IMR-90 (cell line): ENCODE measurements around the gene EXOC4. TPM values are rescaled to one million over a fixed set of nuclear protein-coding genes. Genes with fewer than 3 reads are reported as not detected.
A peak's percentile ranks its signal among the peaks of the same experiment; 100 is the strongest.

Experiments used
- ATAC-seq: fragments of 200-7000 bp; cut with Tn5 transposase; 2 replicates; pipeline ENCODE4 v1.9.1; 2020; ENCODE audit warnings: low read depth, mild to moderate bottlenecking, moderate library complexity
- BruUV-seq: library from RNA; stranded (reverse); fragments of 400-500 nt; replicated peaks from 2 replicates; lab custom pipeline; 2021; lab: Mats Ljungman, UMichigan
- CTCF ChIA-PET: fragments of 300-600 bp; formaldehyde crosslinking; extraction: SDS; loops from one replicate; lab custom pipeline; 2021; ENCODE audit warnings: antibody characterized with exemption; lab: Yijun Ruan, JAX
- POLR2A ChIA-PET: fragments of 300-600 bp; sonication (Branson Sonifier 250); formaldehyde crosslinking; loops from one replicate; lab custom pipeline; 2022; ENCODE audit warnings: antibody characterized with exemption; ENCODE audit not compliant: unreplicated experiment; lab: Charles Lee
- DNase-seq: peaks from one replicate; pipeline ENCODE4 v3.0.0; 2013
- H2AFZ ChIP-seq: replicated peaks from 2 replicates; pipeline ENCODE3; 2013; ENCODE audit warnings: low read length, mild to moderate bottlenecking; ENCODE audit not compliant: poor library complexity
- H2AK5ac ChIP-seq: 2 replicates; pipeline ENCODE4 v1.6.1; 2013; ENCODE audit warnings: low read depth, low read length, inconsistent platforms
- H2AK9ac ChIP-seq: replicated peaks from 2 replicates; pipeline ENCODE3; 2013; ENCODE audit warnings: mild to moderate bottlenecking, low read depth, low read length, moderate library complexity; ENCODE audit not compliant: poor library complexity
- H2BK120ac ChIP-seq: 2 replicates; pipeline ENCODE4 v1.6.1; 2013; ENCODE audit warnings: low read depth, low read length, inconsistent platforms
- H2BK15ac ChIP-seq: 3 replicates; pipeline ENCODE4 v1.6.1; 2013; ENCODE audit warnings: low read depth, low read length, inconsistent platforms
- H2BK20ac ChIP-seq: 2 replicates; pipeline ENCODE4 v1.6.1; 2013; ENCODE audit warnings: low read depth, mild to moderate bottlenecking, inconsistent platforms, low read length, moderate library complexity
- H2BK5ac ChIP-seq: 2 replicates; pipeline ENCODE4 v1.6.1; 2013; ENCODE audit warnings: mild to moderate bottlenecking, low read depth, low read length, inconsistent platforms; ENCODE audit not compliant: poor library complexity, severe bottlenecking
- H3K14ac ChIP-seq: replicated peaks from 2 replicates; pipeline ENCODE4 v1.6.1; 2013; ENCODE audit warnings: low read depth, low read length, inconsistent platforms
- H3K18ac ChIP-seq: 2 replicates; pipeline ENCODE4 v1.6.1; 2013; ENCODE audit warnings: low read depth, low read length, control low read depth
- H3K23ac ChIP-seq: 2 replicates; pipeline ENCODE4 v1.6.1; 2013; ENCODE audit warnings: low read depth, low read length, inconsistent platforms
- H3K27ac ChIP-seq: 2 replicates; pipeline ENCODE4 v1.5.1; 2013; ENCODE audit warnings: mild to moderate bottlenecking, control low read depth, low read length; ENCODE audit not compliant: insufficient read depth
- H3K27me3 ChIP-seq: 2 replicates; pipeline ENCODE4 v1.6.1; 2013; ENCODE audit warnings: low read length; ENCODE audit not compliant: control insufficient read depth, insufficient read depth
- H3K36me3 ChIP-seq: 2 replicates; pipeline ENCODE4 v1.6.1; 2013; ENCODE audit warnings: low read length, mixed read lengths; ENCODE audit not compliant: control insufficient read depth, insufficient read depth
- H3K4ac ChIP-seq: 2 replicates; pipeline ENCODE4 v1.6.1; 2013; ENCODE audit warnings: low read depth, low read length, inconsistent platforms
- H3K4me1 ChIP-seq: 2 replicates; pipeline ENCODE4 v1.6.1; 2013; ENCODE audit warnings: low read length, mixed read lengths; ENCODE audit not compliant: control insufficient read depth, insufficient read depth
- H3K4me2 ChIP-seq: 2 replicates; pipeline ENCODE4 v1.6.1; 2013; ENCODE audit warnings: low read depth, mild to moderate bottlenecking, control low read depth, low read length, moderate library complexity
- H3K4me3 ChIP-seq: 2 replicates; pipeline ENCODE4 v1.5.1; 2013; ENCODE audit warnings: low read depth, mild to moderate bottlenecking, control low read depth, low read length, moderate library complexity; ENCODE audit not compliant: insufficient read depth
- H3K56ac ChIP-seq: 2 replicates; pipeline ENCODE4 v1.6.1; 2013; ENCODE audit warnings: low read length, inconsistent platforms; ENCODE audit not compliant: insufficient read depth; ENCODE audit errors: extremely low read depth
- H3K79me1 ChIP-seq, 2 experiments: 2 replicates each; pipeline ENCODE4 v1.6.1; 2013; ENCODE audit warnings: low read length in 2 of 2, inconsistent platforms in 1 of 2, low read depth in 1 of 2
- H3K9ac ChIP-seq: 2 replicates; pipeline ENCODE4 v1.6.1; 2013; ENCODE audit warnings: low read depth, low read length, control low read depth
- H3K9me1 ChIP-seq: 2 replicates; pipeline ENCODE4 v1.6.1; 2013; ENCODE audit warnings: low read length, inconsistent platforms; ENCODE audit not compliant: insufficient read depth
- H3K9me3 ChIP-seq: 2 replicates; pipeline ENCODE4 v1.6.1; 2013; ENCODE audit warnings: low read length; ENCODE audit not compliant: control insufficient read depth, insufficient read depth
- H4K20me1 ChIP-seq: 2 replicates; pipeline ENCODE4 v1.6.1; 2013; ENCODE audit warnings: low read length, inconsistent platforms; ENCODE audit not compliant: insufficient read depth
- H4K5ac ChIP-seq: 2 replicates; pipeline ENCODE4 v1.6.1; 2013; ENCODE audit warnings: mild to moderate bottlenecking, low read depth, low read length, control low read depth
- H4K8ac ChIP-seq, 2 experiments: 2 replicates each; pipeline ENCODE4 v1.6.1; 2013; ENCODE audit warnings: low read depth in 2 of 2, low read length in 2 of 2, control low read depth in 1 of 2, inconsistent platforms in 1 of 2
- H4K91ac ChIP-seq: 2 replicates; pipeline ENCODE4 v1.6.1; 2013; ENCODE audit warnings: low read depth, low read length, inconsistent platforms; ENCODE audit not compliant: insufficient read depth
- CTCF ChIP-seq: conservative IDR thresholded peaks from 2 replicates; pipeline ENCODE4 v1.5.1; 2012; ENCODE audit warnings: mild to moderate bottlenecking, low read depth, low read length, improper control_type of control experiment
- ELK1 ChIP-seq: fragments of 150-350 bp; IDR thresholded peaks from 2 replicates; pipeline ENCODE4 v1.6.1; 2016; ENCODE audit warnings: low read depth, mild to moderate bottlenecking, low read length, moderate library complexity, borderline replicate concordance
- MAZ ChIP-seq: IDR thresholded peaks from 2 replicates; pipeline ENCODE4 v1.6.1; 2012; ENCODE audit warnings: low read depth, mild to moderate bottlenecking, low read length, improper control_type of control experiment, moderate library complexity, borderline replicate concordance
- MXI1 ChIP-seq: IDR thresholded peaks from 2 replicates; pipeline ENCODE4 v1.6.1; 2012; ENCODE audit warnings: low read depth, mild to moderate bottlenecking, low read length, moderate library complexity, borderline replicate concordance
- POLR2A ChIP-seq: IDR thresholded peaks from 2 replicates; pipeline ENCODE4 v1.6.1; 2012; ENCODE audit warnings: mild to moderate bottlenecking, low read depth, low read length
- RFX5 ChIP-seq: IDR thresholded peaks from 2 replicates; pipeline ENCODE4 v1.8.0; 2012; ENCODE audit warnings: low read depth, mild to moderate bottlenecking, low read length, moderate library complexity
- SMC3 ChIP-seq: fragments of 150-350 bp; IDR thresholded peaks from 2 replicates; pipeline ENCODE4 v1.6.1; 2016; ENCODE audit warnings: low read depth, mild to moderate bottlenecking, antibody characterized with exemption, low read length, moderate library complexity
- USF2 ChIP-seq: fragments of 150-350 bp; IDR thresholded peaks from 2 replicates; pipeline ENCODE4 v1.6.1; 2017; ENCODE audit warnings: mild to moderate bottlenecking, antibody characterized with exemption, low read length, low read depth
- WGBS, 2 experiments: methylation state at CpG; one replicate each; pipeline versions ENCODE4 v1.1.5 to v1.1.7; 2013; ENCODE audit warnings: missing lambda C conversion rate in 2 of 2; ENCODE audit not compliant: insufficient read length in 1 of 2; ENCODE audit errors: extremely low coverage in 2 of 2; 5-methylcytosine and 5-hydroxymethylcytosine counted together
- dilution Hi-C: fragments of 300-500 bp; cut with HindIII; formaldehyde crosslinking; loops from one replicate; pipeline ENCODE4 v1.14.3; 2018; ENCODE audit warnings: low sequenced_read_pairs; ENCODE audit not compliant: unreplicated experiment
- in situ Hi-C: fragments of 300-500 bp; cut with MboI; formaldehyde crosslinking; loops from 3 replicates; pipeline ENCODE4 v1.14.3; 2019; ENCODE audit warnings: low sequenced_read_pairs, inconsistent platforms, mixed read lengths
- intact Hi-C: fragments of 100-400 bp; cut with micrococcal nuclease; formaldehyde crosslinking; loops from 2 replicates; pipeline ENCODE4 v1.10.0; 2022
- polyA plus RNA-seq, 3 experiments: library from polyadenylated mRNA; depleted of rRNA; stranded (reverse); fragments of >200 nt; gene quantifications; 2 replicates each; pipeline ENCODE4 v1.2.3, GENCODE V29; 2012; ENCODE audit warnings: low replicate concordance in 1 of 3
- total RNA-seq: library from RNA; depleted of rRNA; stranded (reverse); fragments of >200 nt; gene quantifications from 2 replicates; pipeline ENCODE4 v1.2.3, GENCODE V29; 2012

The EXOC4 gene
- total and polyA plus RNA-seq, 2 of the 4 experiments (the other 2 are of a cell fraction), result 25.4 to 94.6 TPM

GRCh38 chr7:133273227-133273626 is 20.3 kb downstream of the EXOC4 start:
- no peak overlapping the region for H3K18ac ChIP-seq
- H3K4me1 ChIP-seq, result peaks cover 3% of the 10 kb centered on the region
- no CpG with 5 or more reads among the region's 3 CpGs for WGBS, 2 experiments
- H4K20me1 ChIP-seq, result no peaks in the 10 kb centered on the region; the same call in 1 of the 2 replicates
- DNase-seq, result no peak
- no peak overlapping the region for H2AK9ac ChIP-seq
- H2AK5ac ChIP-seq, result no peak overlapping the region
- BruUV-seq, result no TSS peak
- TF ChIP-seq SMC3 (no peak), MXI1 (no peak), MAZ (no peak), RFX5 (no peak), ELK1 (no peak), USF2 (no peak), CTCF (no peak), POLR2A (no peak)
- ChIA-PET POLR2A (interaction anchor here (0.6 kb wide), 1 partner anchor 55 kb away, joined by 3 read pairs; no protein-coding TSS in a partner anchor), CTCF (interaction anchor here (1.0 to 1.4 kb wide), 2 partner anchors 12 to 13 kb away, joined by 3 to 5 read pairs; no protein-coding TSS in a partner anchor)
- dilution Hi-C loops (no loop called here), intact Hi-C loops (no loop called here), in situ Hi-C loops (no loop called here)
- ATAC-seq, result no peak
- H4K8ac ChIP-seq, result no peak overlapping the region
- no peak overlapping the region for H2BK15ac ChIP-seq
- no peaks in the 10 kb centered on the region for H3K27me3 ChIP-seq
- no peak overlapping the region for H3K27ac ChIP-seq
- peaks cover 17 to 47% of the 10 kb centered on the region in 2 experiments for H3K79me1 ChIP-seq
- H3K9me1 ChIP-seq, result peaks cover 7% of the 10 kb centered on the region
- H3K9me3 ChIP-seq, result no peaks in the 10 kb centered on the region
- no peak overlapping the region for H3K4ac ChIP-seq
- no peak overlapping the region for H3K56ac ChIP-seq
- H3K4me2 ChIP-seq, result no peak overlapping the region
- H4K91ac ChIP-seq, result no peak overlapping the region
- H4K5ac ChIP-seq, result no peak overlapping the region
- peak overlapping the region; percentile 46; the same call in 1 of the 2 replicates for H3K23ac ChIP-seq
- no peak overlapping the region for H2BK5ac ChIP-seq
- no peak overlapping the region for H3K4me3 ChIP-seq
- H3K14ac ChIP-seq, result no peak overlapping the region
- H2BK120ac ChIP-seq, result no peak overlapping the region
- peaks cover 8% of the 10 kb centered on the region for H3K36me3 ChIP-seq
- no peak overlapping the region for H2BK20ac ChIP-seq
- H2AFZ ChIP-seq, result no peak overlapping the region
- H3K9ac ChIP-seq, result no peak overlapping the region
